Tibial artery (tissue), 4 donors: ENCODE measurements around the gene AKAP8L.
"Not testable (repeated sequence)": the region's sequence is repeated elsewhere in the genome, so short reads cannot be mapped to it uniquely, and the experiment has no call there.

Experiments
- DNase-seq, 2 donors: peaks; one replicate each; pipeline ENCODE4 v3.0.0-alpha.2; 2019
- H3K27ac ChIP-seq, 2 donors: fragments of 200-600 bp; sonication (generic) in 1 of 2; 1 replicate in 1 of 2; 2 replicates in 1 of 2; pipeline ENCODE4 v1.5.1; 2018 to 2019; ENCODE audit warnings: mild to moderate bottlenecking in 1 of 2
- H3K27me3 ChIP-seq, 2 donors: fragments of 200-600 bp; sonication (generic) in 1 of 2; one replicate each; pipeline versions ENCODE4 v1.5.1 to v1.6.0; 2016 to 2019
- H3K36me3 ChIP-seq, 3 donors: fragments of 200-600 bp; sonication (generic) in 2 of 3; one replicate each; pipeline ENCODE4 v1.5.1; 2016 to 2019; ENCODE audit warnings: mild to moderate bottlenecking in 2 of 3
- H3K4me1 ChIP-seq, 4 donors: fragments of 200-600 bp; sonication (generic) in 2 of 4; 1 replicate in 3 of 4; 2 replicates in 1 of 4; pipeline ENCODE4 v1.5.1; 2016 to 2019
- H3K4me3 ChIP-seq, 2 donors: fragments of 200-600 bp; sonication (generic) in 1 of 2; 1 replicate in 1 of 2; 2 replicates in 1 of 2; pipeline ENCODE4 v1.5.1; 2018 to 2019; ENCODE audit warnings: mild to moderate bottlenecking in 2 of 2
- H3K9me3 ChIP-seq, 3 donors: fragments of 200-600 bp; sonication (generic) in 1 of 3; one replicate each; pipeline ENCODE4 v1.5.1; 2016 to 2019
- CTCF ChIP-seq, 2 experiments: fragments of 200-600 bp in 1 of 2; fragments of 450-650 bp in 1 of 2; IDR thresholded peaks; one replicate each; pipeline ENCODE4 v1.5.1; 2017 to 2019; ENCODE audit warnings: antibody characterized with exemption in 2 of 2, mild to moderate bottlenecking in 1 of 2, moderate library complexity in 1 of 2
- intact Hi-C: fragments of 100-400 bp; cut with DNase I; formaldehyde crosslinking; loops from one replicate; pipeline ENCODE4 v1.15.0; 2023; ENCODE audit warnings: low total_unique reads

Gene AKAP8L

DNA sequence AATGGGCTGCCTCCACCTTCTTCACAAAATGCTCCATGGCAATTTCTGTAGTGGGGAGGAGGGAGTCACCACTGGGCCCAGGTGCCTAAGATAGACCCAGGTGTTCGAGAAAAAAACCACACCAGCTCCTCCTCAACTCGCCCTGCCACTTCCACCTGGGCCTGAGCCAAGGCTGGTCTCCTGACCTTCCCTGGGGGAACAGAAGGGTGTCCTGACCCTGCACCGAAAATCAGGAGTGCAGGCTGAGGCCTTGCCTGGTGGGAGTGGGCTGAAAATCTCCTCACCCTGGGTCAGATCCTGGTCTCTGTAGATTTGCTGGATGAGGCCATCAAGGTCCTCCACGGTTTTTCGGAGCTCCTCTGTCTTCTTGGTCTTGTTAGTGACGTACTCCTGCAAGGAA lies 21.6 kb downstream of the AKAP8L start:
- intact Hi-C loops: no loop called here
- H3K36me3 ChIP-seq: peaks cover 80 to 91% (median 85%) of the 10 kb centered on the region in 3 donors
- H3K9me3 ChIP-seq: no peaks in the 10 kb centered on the region
- H3K4me3 ChIP-seq: no peak overlapping the region
- H3K4me1 ChIP-seq: peaks cover 0 to 11% (median 5%) of the 10 kb centered on the region in 4 donors
- peak in 1 of 2 donors; percentile 24 for DNase-seq
- no peak for TF ChIP-seq CTCF (IDR thresholded peaks at IDR 0.05)
- no peaks in the 10 kb centered on the region for H3K27me3 ChIP-seq
- H3K27ac ChIP-seq: no peak overlapping the region

DNA sequence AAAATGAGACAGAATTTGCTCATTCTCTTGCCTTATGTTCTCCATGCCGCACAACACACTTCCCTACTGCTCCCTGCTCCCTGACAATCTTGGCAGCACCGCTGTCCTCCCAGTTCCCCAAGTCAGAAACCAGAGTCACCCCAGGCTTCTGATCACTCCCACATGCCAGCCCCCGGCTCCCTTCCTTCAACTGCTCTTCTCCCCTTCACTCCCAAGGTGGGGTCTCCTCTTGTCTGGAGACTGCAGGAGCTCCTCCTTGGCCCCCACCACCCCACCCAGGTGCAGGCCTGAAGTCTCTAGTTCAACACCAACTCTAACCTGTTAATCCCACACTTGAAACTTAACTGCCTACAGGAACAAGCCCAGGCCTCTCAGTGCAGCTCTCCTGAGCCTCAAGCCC lies 22.4 kb downstream of the AKAP8L start:
- H3K36me3 ChIP-seq: peaks cover 85 to 90% (median 87%) of the 10 kb centered on the region in 3 donors
- H3K4me3 ChIP-seq: no peak overlapping the region
- H3K4me1 ChIP-seq: peaks cover 0 to 3% (median under 1%) of the 10 kb centered on the region in 4 donors
- no peaks in the 10 kb centered on the region for H3K27me3 ChIP-seq
- no peak overlapping the region for H3K27ac ChIP-seq
- H3K9me3 ChIP-seq: no peaks in the 10 kb centered on the region
- no peak for TF ChIP-seq CTCF (IDR thresholded peaks at IDR 0.05)
- DNase-seq: peak in 1 of 2 donors; percentile 53
- intact Hi-C loops: no loop called here

- H3K27me3 ChIP-seq, H3K9me3 ChIP-seq, H3K4me1 ChIP-seq, intact Hi-C loops, H3K4me3 ChIP-seq, H3K27ac ChIP-seq: not testable (repeated sequence)
- DNase-seq: peak in 1 of 2 donors; percentile 16
- H3K36me3 ChIP-seq: peaks cover 76 to 84% (median 78%) of the 10 kb centered on the region in 3 donors
These were observed 23.5 kb downstream of the AKAP8L start for GRCh38 chr19:15395251-15395650.

- intact Hi-C loops: no loop called here
These were observed 24.4 kb downstream of the AKAP8L start for GRCh38 chr19:15394426-15394825.

DNA sequence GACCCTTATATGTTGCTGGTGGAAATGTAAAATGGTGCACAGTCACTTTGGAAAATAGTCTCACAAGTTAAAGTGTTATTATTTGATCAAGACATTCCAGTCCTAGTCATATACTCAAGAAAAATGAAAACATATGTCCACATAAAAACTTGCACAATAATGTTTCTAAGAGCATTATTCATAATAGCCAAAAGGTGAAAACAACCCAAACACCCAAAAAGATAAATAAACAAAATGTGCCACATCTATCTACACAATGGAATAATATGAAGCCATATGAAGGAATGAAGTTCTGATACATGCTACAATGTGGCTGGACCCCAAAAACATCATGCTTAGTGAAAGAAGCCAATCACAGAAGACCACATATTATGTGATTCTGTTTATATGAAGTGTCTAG lies 24.8 kb downstream of the AKAP8L start:
- intact Hi-C loops: no loop called here
- no peak overlapping the region for H3K27ac ChIP-seq
- H3K27me3 ChIP-seq: no peaks in the 10 kb centered on the region
- no peak overlapping the region for H3K4me3 ChIP-seq
- H3K4me1 ChIP-seq: no peaks in the 10 kb centered on the region
- no peaks in the 10 kb centered on the region for H3K9me3 ChIP-seq
- peaks cover 64 to 81% (median 65%) of the 10 kb centered on the region in 3 donors for H3K36me3 ChIP-seq
- no peak for DNase-seq
- TF ChIP-seq CTCF (IDR thresholded peaks at IDR 0.05): no peak

More at GRCh38 chr19:15394426-15394825, 24.4 kb downstream of the AKAP8L start:
- Histone ChIP-seq H3K27me3 (no peaks in the 10 kb centered on the region), H3K9me3 (no peaks in the 10 kb centered on the region), H3K27ac (no peak overlapping the region), H3K4me1 (no peaks in the 10 kb centered on the region), H3K36me3 (peaks cover 69 to 84% (median 70%) of the 10 kb centered on the region in 3 donors), H3K4me3 (no peak overlapping the region)
- TF ChIP-seq CTCF (IDR thresholded peaks at IDR 0.05): no peak
- peak in 1 of 2 donors; percentile 24 for DNase-seq

DNA sequence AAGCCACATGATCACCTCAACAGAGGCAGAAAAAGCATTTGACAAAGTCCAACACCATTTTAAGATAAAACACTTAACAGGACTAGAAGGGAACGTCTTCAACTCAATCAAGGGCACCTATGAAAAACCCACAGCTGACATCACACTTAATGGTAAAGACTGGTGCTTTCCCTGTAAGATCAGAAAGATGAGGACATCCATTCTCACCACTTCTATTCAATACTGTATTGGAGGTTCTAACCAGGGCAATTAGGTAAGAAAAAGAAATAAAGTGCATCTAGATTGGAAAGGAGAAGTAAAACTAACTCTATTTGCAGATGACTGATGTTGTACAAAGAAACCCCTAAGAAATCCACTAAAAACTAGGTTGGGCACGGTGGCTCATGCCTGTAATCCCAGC lies 28.0 kb downstream of the AKAP8L start:
- H3K4me3 ChIP-seq: no peak overlapping the region
- H3K9me3 ChIP-seq: no peaks in the 10 kb centered on the region
- DNase-seq: no peak
- intact Hi-C loops: no loop called here
- no peak for TF ChIP-seq CTCF (IDR thresholded peaks at IDR 0.05)
- no peak overlapping the region for H3K27ac ChIP-seq
- peaks cover 33 to 77% (median 40%) of the 10 kb centered on the region in 3 donors for H3K36me3 ChIP-seq
- no peaks in the 10 kb centered on the region for H3K27me3 ChIP-seq
- no peaks in the 10 kb centered on the region for H3K4me1 ChIP-seq
